ENCODE measurements around the gene CCDC91.

- TF ChIP-seq CTCF (IDR thresholded peaks at IDR 0.05) = no peak
- TF ChIP-seq SP1 (CRISPR knock-in tag; conservative IDR thresholded peaks at IDR 0.05) = no peak
- TF ChIP-seq ETV6 (CRISPR knock-in tag; IDR thresholded peaks at IDR 0.05) = no peak
- TF ChIP-seq ZNF263 (CRISPR knock-in tag; IDR thresholded peaks at IDR 0.05; ENCODE audit: low read depth) = no peak
- TF ChIP-seq, protein P1, sequence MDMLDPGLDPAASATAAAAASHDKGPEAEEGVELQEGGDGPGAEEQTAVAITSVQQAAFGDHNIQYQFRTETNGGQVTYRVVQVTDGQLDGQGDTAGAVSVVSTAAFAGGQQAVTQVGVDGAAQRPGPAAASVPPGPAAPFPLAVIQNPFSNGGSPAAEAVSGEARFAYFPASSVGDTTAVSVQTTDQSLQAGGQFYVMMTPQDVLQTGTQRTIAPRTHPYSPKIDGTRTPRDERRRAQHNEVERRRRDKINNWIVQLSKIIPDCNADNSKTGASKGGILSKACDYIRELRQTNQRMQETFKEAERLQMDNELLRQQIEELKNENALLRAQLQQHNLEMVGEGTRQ (CRISPR knock-in tag; IDR thresholded peaks at IDR 0.05) = no peak
- no peak for TF ChIP-seq MAX (CRISPR knock-in tag; IDR thresholded peaks at IDR 0.05)
- TF ChIP-seq, protein P2, sequence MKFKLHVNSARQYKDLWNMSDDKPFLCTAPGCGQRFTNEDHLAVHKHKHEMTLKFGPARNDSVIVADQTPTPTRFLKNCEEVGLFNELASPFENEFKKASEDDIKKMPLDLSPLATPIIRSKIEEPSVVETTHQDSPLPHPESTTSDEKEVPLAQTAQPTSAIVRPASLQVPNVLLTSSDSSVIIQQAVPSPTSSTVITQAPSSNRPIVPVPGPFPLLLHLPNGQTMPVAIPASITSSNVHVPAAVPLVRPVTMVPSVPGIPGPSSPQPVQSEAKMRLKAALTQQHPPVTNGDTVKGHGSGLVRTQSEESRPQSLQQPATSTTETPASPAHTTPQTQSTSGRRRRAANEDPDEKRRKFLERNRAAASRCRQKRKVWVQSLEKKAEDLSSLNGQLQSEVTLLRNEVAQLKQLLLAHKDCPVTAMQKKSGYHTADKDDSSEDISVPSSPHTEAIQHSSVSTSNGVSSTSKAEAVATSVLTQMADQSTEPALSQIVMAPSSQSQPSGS (CRISPR knock-in tag; IDR thresholded peaks at IDR 0.05; ENCODE audit: borderline replicate concordance, low read depth) = no peak
- TF ChIP-seq FOXK1 (CRISPR knock-in tag; IDR thresholded peaks at IDR 0.05) = no peak
- no peak for TF ChIP-seq MXD4 (CRISPR knock-in tag; IDR thresholded peaks at IDR 0.05; ENCODE audit: borderline replicate concordance)
- no peak for TF ChIP-seq IRF2 (CRISPR knock-in tag; IDR thresholded peaks at IDR 0.05; ENCODE audit: borderline replicate concordance, low read depth)
- TF ChIP-seq, protein P3, sequence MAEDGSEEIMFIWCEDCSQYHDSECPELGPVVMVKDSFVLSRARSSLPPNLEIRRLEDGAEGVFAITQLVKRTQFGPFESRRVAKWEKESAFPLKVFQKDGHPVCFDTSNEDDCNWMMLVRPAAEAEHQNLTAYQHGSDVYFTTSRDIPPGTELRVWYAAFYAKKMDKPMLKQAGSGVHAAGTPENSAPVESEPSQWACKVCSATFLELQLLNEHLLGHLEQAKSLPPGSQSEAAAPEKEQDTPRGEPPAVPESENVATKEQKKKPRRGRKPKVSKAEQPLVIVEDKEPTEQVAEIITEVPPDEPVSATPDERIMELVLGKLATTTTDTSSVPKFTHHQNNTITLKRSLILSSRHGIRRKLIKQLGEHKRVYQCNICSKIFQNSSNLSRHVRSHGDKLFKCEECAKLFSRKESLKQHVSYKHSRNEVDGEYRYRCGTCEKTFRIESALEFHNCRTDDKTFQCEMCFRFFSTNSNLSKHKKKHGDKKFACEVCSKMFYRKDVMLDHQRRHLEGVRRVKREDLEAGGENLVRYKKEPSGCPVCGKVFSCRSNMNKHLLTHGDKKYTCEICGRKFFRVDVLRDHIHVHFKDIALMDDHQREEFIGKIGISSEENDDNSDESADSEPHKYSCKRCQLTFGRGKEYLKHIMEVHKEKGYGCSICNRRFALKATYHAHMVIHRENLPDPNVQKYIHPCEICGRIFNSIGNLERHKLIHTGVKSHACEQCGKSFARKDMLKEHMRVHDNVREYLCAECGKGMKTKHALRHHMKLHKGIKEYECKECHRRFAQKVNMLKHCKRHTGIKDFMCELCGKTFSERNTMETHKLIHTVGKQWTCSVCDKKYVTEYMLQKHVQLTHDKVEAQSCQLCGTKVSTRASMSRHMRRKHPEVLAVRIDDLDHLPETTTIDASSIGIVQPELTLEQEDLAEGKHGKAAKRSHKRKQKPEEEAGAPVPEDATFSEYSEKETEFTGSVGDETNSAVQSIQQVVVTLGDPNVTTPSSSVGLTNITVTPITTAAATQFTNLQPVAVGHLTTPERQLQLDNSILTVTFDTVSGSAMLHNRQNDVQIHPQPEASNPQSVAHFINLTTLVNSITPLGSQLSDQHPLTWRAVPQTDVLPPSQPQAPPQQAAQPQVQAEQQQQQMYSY (CRISPR knock-in tag; IDR thresholded peaks at IDR 0.05) = no peak
- no peak for TF ChIP-seq ZNF512 (CRISPR knock-in tag; IDR thresholded peaks at IDR 0.05; ENCODE audit: borderline replicate concordance)
- TF ChIP-seq IRF1 (CRISPR knock-in tag; IDR thresholded peaks at IDR 0.05) = no peak
- TF ChIP-seq ZNF232 (CRISPR knock-in tag; IDR thresholded peaks at IDR 0.05) = no peak
Observed at GRCh38 chr12:28390761-28391385, 200.6 kb downstream of the CCDC91 start.
